AG04450 (cell line): ENCODE results near the gene SCFD1. TPM values are rescaled to one million over a fixed set of nuclear protein-coding genes. Genes with fewer than 3 reads are reported as not detected.

ENCODE experiments used
- CTCF ChIA-PET: fragments of 300-600, 350-600 bp; formaldehyde crosslinking; extraction: SDS; loops from one replicate; lab custom pipeline; 2022; ENCODE audit warnings: antibody characterized with exemption, inconsistent platforms; lab: Charles Lee
- POLR2A ChIA-PET: fragments of 350-600 bp; formaldehyde crosslinking; extraction: SDS; loops from one replicate; lab custom pipeline; 2021; ENCODE audit warnings: antibody characterized with exemption, inconsistent platforms; lab: Yijun Ruan, JAX
- DNase-seq: peaks from one replicate; pipeline ENCODE4 v3.0.0-alpha.2; 2011; ENCODE audit warnings: low read depth, low spot score
- H3K27ac ChIP-seq: one replicate; pipeline ENCODE4 v1.5.1; 2012; ENCODE audit warnings: low read depth, low read length, control low read depth
- H3K27me3 ChIP-seq: one replicate; pipeline ENCODE4 v1.6.0; 2012; ENCODE audit warnings: low read length; ENCODE audit not compliant: control insufficient read depth, insufficient read depth
- H3K4me3 ChIP-seq: 2 replicates; pipeline ENCODE4 v1.5.1; 2011; ENCODE audit warnings: mild to moderate bottlenecking, low read depth, low read length, control low read depth
- H3K9me3 ChIP-seq: 2 replicates; pipeline ENCODE4 v1.5.1; 2012; ENCODE audit warnings: low read length; ENCODE audit not compliant: control insufficient read depth, insufficient read depth
- CTCF ChIP-seq: IDR thresholded peaks from 2 replicates; pipeline ENCODE4 v1.5.1; 2011; ENCODE audit warnings: low read depth, low read length, control low read depth, inconsistent platforms
- polyA plus RNA-seq: library from polyadenylated mRNA; depleted of rRNA; stranded (reverse); fragments of >200 nt; gene quantifications from 2 replicates; pipeline ENCODE4 v1.2.3, GENCODE V29; 2011; rRNA removed

Gene SCFD1
- polyA plus RNA-seq, 1 experiment: 160 TPM

- Histone ChIP-seq H3K27ac (no peak overlapping the region), H3K27me3 (peaks cover 3% of the 10 kb centered on the region), H3K9me3 (peaks cover 4% of the 10 kb centered on the region; the same call in 1 of the 2 replicates), H3K4me3 (no peak overlapping the region)
- TF ChIP-seq CTCF: no peak
- CTCF ChIA-PET: no interaction called here
- no peak for DNase-seq
- POLR2A ChIA-PET: no interaction called here
These were observed 145.5 kb downstream of the SCFD1 start for GRCh38 chr14:30767624-30768023.

- H3K9me3 ChIP-seq: no peaks in the 10 kb centered on the region
- no peak overlapping the region for H3K27ac ChIP-seq
- DNase-seq: no peak
- H3K4me3 ChIP-seq: no peak overlapping the region
- POLR2A ChIA-PET: no interaction called here
- CTCF ChIA-PET: interaction anchor here (0.7 kb wide), 1 partner anchor 16 kb away, joined by 3 read pairs; no protein-coding TSS in a partner anchor
- H3K27me3 ChIP-seq: peaks cover 3% of the 10 kb centered on the region
- no peak for TF ChIP-seq CTCF
These were observed 146.7 kb downstream of the SCFD1 start for GRCh38 chr14:30768791-30769190.

DNA sequence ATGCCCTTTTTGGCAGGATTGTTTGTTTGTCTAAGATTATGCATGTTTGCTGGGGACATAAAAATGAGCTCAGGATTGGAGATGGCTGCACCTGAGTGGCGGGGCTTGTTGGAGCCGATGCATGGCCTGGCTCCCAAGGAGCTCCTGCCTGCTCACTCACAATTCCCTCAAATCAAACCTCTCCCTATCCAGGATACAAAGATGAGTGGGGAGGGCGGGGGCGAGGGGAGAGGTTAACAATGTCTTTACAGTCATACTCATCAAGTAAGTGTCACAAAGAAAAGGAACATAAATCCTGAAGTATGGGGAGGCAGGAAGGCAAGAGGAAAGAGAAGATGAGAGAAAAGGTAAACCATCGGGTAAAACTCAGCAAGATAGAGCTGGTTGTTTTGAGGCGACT, 148.3 kb downstream of the SCFD1 start:
- Histone ChIP-seq H3K27me3 (peaks cover 11% of the 10 kb centered on the region), H3K4me3 (no peak overlapping the region), H3K27ac (no peak overlapping the region), H3K9me3 (no peaks in the 10 kb centered on the region)
- ChIA-PET POLR2A (no interaction called here), CTCF (no interaction called here)
- DNase-seq: no peak
- TF ChIP-seq CTCF: no peak

GRCh38 chr14:30771595-30771994, 149.5 kb downstream of the SCFD1 start:
- no peak overlapping the region for H3K27ac ChIP-seq
- no peak overlapping the region for H3K4me3 ChIP-seq
- POLR2A ChIA-PET: no interaction called here
- peaks cover 11% of the 10 kb centered on the region for H3K27me3 ChIP-seq
- no peak for TF ChIP-seq CTCF
- CTCF ChIA-PET: no interaction called here
- no peaks in the 10 kb centered on the region for H3K9me3 ChIP-seq
- DNase-seq: no peak

DNA sequence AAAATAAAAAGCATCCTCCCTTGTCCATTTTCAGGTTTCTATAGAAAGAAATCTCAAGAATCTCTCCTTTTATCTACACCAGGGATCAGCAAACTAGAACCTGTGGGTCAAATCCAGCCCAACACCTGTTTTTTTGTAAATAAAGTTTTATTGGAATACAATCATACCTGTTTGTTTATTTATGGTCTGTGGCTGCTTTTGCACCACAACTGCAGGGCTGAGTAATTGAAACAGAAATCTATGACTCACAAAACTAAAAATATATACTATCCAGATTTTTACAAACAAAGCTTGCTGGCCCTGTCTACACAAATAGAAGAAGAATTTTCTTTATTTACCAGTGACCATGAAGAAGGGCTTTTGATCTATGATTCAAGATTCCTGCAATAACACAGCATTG, 157.1 kb downstream of the SCFD1 start:
- DNase-seq: no peak
- H3K9me3 ChIP-seq: no peaks in the 10 kb centered on the region
- no peak overlapping the region for H3K27ac ChIP-seq
- H3K4me3 ChIP-seq: no peak overlapping the region
- ChIA-PET CTCF (no interaction called here), POLR2A (no interaction called here)
- no peak for TF ChIP-seq CTCF
- peaks cover 4% of the 10 kb centered on the region for H3K27me3 ChIP-seq

Other genes starting within 250 kb of the SCFD1 start
- 12.6 and 21.7 TPM in 2 replicates for gene G2E3, start 63.2 kb upstream of the SCFD1 start, polyA plus RNA-seq